A673 (cell line): ENCODE data around the gene MYRFL.

Source experiments
- CTCF ChIP-seq: fragments of 300-800, 200-600 bp; sonication (generic); conservative IDR thresholded peaks from 2 replicates; pipeline ENCODE4 v1.5.1; 2017; ENCODE audit warnings: low read depth, mild to moderate bottlenecking, antibody characterized with exemption, low read length, moderate library complexity, mixed read lengths
- EZH2 ChIP-seq: fragments of 200-600 bp; sonication (generic); IDR thresholded peaks from 2 replicates; pipeline ENCODE4 v1.6.1; 2017; ENCODE audit warnings: borderline replicate concordance, low read depth, mild to moderate bottlenecking, mixed read lengths, antibody characterized with exemption, low read length; ENCODE audit not compliant: poor library complexity, severe bottlenecking

GRCh38 chr12:69981881-69982475 is 157.0 kb downstream of the MYRFL start:
- TF ChIP-seq CTCF (no peak), EZH2 (no peak)
